ENCODE results near the gene ACOXL. TPM values are rescaled to one million over a fixed set of nuclear protein-coding genes. Genes with fewer than 3 reads are reported as not detected.

The ACOXL gene
- total and polyA plus RNA-seq, 4 donors = 4.4 to 32.8 (median 12.2) TPM

DNA sequence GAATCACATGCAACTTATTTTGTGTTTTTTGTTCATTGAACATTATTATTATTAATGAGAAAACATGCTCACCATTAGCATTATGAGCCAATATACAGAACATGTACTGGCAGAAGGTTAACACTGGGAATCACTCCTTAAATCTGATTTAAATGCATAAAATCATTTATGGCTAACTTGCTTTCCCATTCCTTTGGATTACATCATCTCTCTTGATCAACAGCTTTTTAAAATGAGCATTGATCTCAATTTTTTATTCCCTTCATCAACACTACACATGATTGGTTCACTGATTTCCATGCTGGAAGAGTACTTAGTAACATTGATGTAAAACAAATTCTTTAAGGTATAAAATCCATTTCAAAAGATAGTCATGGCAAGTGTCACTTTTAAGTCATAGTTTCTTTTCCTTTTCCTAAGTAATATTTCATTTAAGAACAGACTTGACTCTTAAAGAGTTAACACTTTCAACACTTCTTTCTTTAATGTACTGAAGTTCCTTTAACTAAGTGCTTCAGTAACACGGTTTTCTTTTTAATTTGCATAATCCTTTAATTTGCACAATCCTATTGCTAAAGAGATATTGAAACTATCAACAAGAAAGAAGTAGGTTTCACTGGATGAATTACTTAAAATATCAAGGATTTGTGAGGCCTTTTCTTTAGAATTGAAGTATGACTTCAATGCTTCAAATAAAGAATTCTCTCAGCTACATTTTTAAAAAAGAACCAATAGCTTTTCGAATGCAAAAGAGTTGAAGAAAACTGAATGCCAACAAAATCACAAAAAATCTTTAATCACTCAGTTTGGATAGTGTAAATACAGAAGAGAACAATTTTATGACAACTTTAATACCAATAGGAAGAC lies 29.6 kb upstream of the ACOXL start:
- Histone ChIP-seq H3K9me3 (ENCODE audit: control insufficient read depth in 4 of 4, insufficient read depth in 3 of 4, low read length in 3 of 4) (no peaks in the 10 kb centered on the region), H3K36me3 (ENCODE audit: control insufficient read depth in 4 of 4, insufficient read depth in 4 of 4, low read length in 4 of 4) (no peaks in the 10 kb centered on the region), H3K27me3 (ENCODE audit: control insufficient read depth in 3 of 3, insufficient read depth in 3 of 3, low read length in 2 of 3) (no peaks in the 10 kb centered on the region), H3K4me1 (ENCODE audit: control insufficient read depth in 5 of 5, insufficient read depth in 5 of 5, low read length in 5 of 5) (no peaks in the 10 kb centered on the region), H3K9ac (ENCODE audit: insufficient read depth in 1 of 2, low read length in 2 of 2) (no peak overlapping the region), H3K27ac (ENCODE audit: low read depth in 1 of 2, low read length in 1 of 2) (no peak overlapping the region), H3K4me3 (no peak overlapping the region)
- no peak for DNase-seq
- TF ChIP-seq CTCF (IDR thresholded peaks at IDR 0.05; ENCODE audit: control extremely low read depth, extremely low read depth) = no peak
- no peak for ATAC-seq (ENCODE audit: insufficient read depth, low FRiP score)
- 45 to 51% methylated on average over 2 of the region's 2 CpGs for WGBS, 2 donors

GRCh38 chr2:110707386-110707965 lies 24.9 kb upstream of the ACOXL start:
- WGBS, 2 donors = 24 to 85% methylated on average over 1 of the region's 1 CpG
- Histone ChIP-seq H3K9me3 (ENCODE audit: control insufficient read depth in 4 of 4, insufficient read depth in 3 of 4, low read length in 3 of 4) (no peaks in the 10 kb centered on the region), H3K36me3 (ENCODE audit: control insufficient read depth in 4 of 4, insufficient read depth in 4 of 4, low read length in 4 of 4) (no peaks in the 10 kb centered on the region), H3K27ac (ENCODE audit: low read depth in 1 of 2, low read length in 1 of 2) (no peak overlapping the region), H3K27me3 (ENCODE audit: control insufficient read depth in 3 of 3, insufficient read depth in 3 of 3, low read length in 2 of 3) (no peaks in the 10 kb centered on the region), H3K4me1 (ENCODE audit: control insufficient read depth in 5 of 5, insufficient read depth in 5 of 5, low read length in 5 of 5) (peaks cover 0 to 4% (median 0%) of the 10 kb centered on the region in 5 donors), H3K4me3 (no peak overlapping the region), H3K9ac (ENCODE audit: insufficient read depth in 1 of 2, low read length in 2 of 2) (no peak overlapping the region)
- ATAC-seq (ENCODE audit: insufficient read depth, low FRiP score) (no peak), DNase-seq (no peak)
- TF ChIP-seq CTCF (IDR thresholded peaks at IDR 0.05; ENCODE audit: control extremely low read depth, extremely low read depth) = no peak

- TF ChIP-seq CTCF (IDR thresholded peaks at IDR 0.05; ENCODE audit: control extremely low read depth, extremely low read depth) = no peak
- no peak for DNase-seq
- Histone ChIP-seq H3K4me1 (ENCODE audit: control insufficient read depth in 5 of 5, insufficient read depth in 5 of 5, low read length in 5 of 5) (peaks cover 0 to 4% (median 0%) of the 10 kb centered on the region in 5 donors), H3K9me3 (ENCODE audit: control insufficient read depth in 4 of 4, insufficient read depth in 3 of 4, low read length in 3 of 4) (no peaks in the 10 kb centered on the region), H3K27ac (ENCODE audit: low read depth in 1 of 2, low read length in 1 of 2) (no peak overlapping the region), H3K27me3 (ENCODE audit: control insufficient read depth in 3 of 3, insufficient read depth in 3 of 3, low read length in 2 of 3) (no peaks in the 10 kb centered on the region), H3K36me3 (ENCODE audit: control insufficient read depth in 4 of 4, insufficient read depth in 4 of 4, low read length in 4 of 4) (no peaks in the 10 kb centered on the region), H3K9ac (ENCODE audit: insufficient read depth in 1 of 2, low read length in 2 of 2) (no peak overlapping the region), H3K4me3 (no peak overlapping the region)
- no peak for ATAC-seq (ENCODE audit: insufficient read depth, low FRiP score)
- WGBS, 2 donors = 42 to 54% methylated on average over 1 of the region's 1 CpG
These were observed 23.9 kb upstream of the ACOXL start for GRCh38 chr2:110708455-110708854.

Data from lung (tissue), 12 donors.